Measurements from ENCODE around the gene LRRIQ4.

GRCh38 chr3:169867584-169868210 lies 55.0 kb downstream of the LRRIQ4 start:
- TF ChIP-seq CTCF (IDR thresholded peaks at IDR 0.05; ENCODE audit: low read depth, low read length) (no peak), POLR2A (IDR thresholded peaks at IDR 0.05; ENCODE audit: extremely low read depth, insufficient read length) (no peak)
